BLaER1 treated with 17β-estradiol and CSF1 and Interleukin-3, amounts not matched to agents 10 nM and 100 nM (cell line): ENCODE results near the gene NHP2.

Experiments
- H3K27ac ChIP-seq, 11 experiments: shearing (Covaris generic); formaldehyde crosslinking; 2 replicates each; pipeline ENCODE4 v1.8.1; 2022
- H3K27me3 ChIP-seq, 11 experiments: shearing (Covaris generic); formaldehyde crosslinking; 2 replicates each; pipeline ENCODE4 v1.8.1; 2022
- H3K36me3 ChIP-seq, 11 experiments: shearing (Covaris generic); formaldehyde crosslinking; 2 replicates each; pipeline ENCODE4 v1.8.1; 2022
- H3K4me1 ChIP-seq, 10 experiments: shearing (Covaris generic); formaldehyde crosslinking; 2 replicates each; pipeline ENCODE4 v1.8.1; 2022
- H3K4me2 ChIP-seq, 11 experiments: shearing (Covaris generic); formaldehyde crosslinking; 2 replicates each; pipeline ENCODE4 v1.8.1; 2022
- H3K4me3 ChIP-seq, 10 experiments: shearing (Covaris generic); formaldehyde crosslinking; 2 replicates each; pipeline ENCODE4 v1.8.1; 2022
- H3K9ac ChIP-seq, 11 experiments: shearing (Covaris generic); formaldehyde crosslinking; 2 replicates each; pipeline ENCODE4 v1.8.1; 2022
- H3K9me3 ChIP-seq, 11 experiments: shearing (Covaris generic); formaldehyde crosslinking; replicated peaks in 1 of 11; 2 replicates each; pipeline ENCODE4 v1.8.1; 2022
- H4K20me1 ChIP-seq, 11 experiments: shearing (Covaris generic); formaldehyde crosslinking; 2 replicates each; pipeline ENCODE4 v1.8.1; 2022
- Cebpa-rat ChIP-seq, 11 experiments: shearing (Covaris generic); IDR thresholded peaks; 2 replicates each; pipeline ENCODE4 v1.8.1; 2022

Gene NHP2

GRCh38 chr5:178112545-178112944 lies 41.1 kb downstream of the NHP2 start:
- Histone ChIP-seq H3K4me2 (peak overlapping the region in 10 of 11 experiments; percentile 97 to 100 (median 99); a peak in 19 of 22 replicates), H3K9me3 (peaks cover 0 to 5% (median 0%) of the 10 kb centered on the region in 11 experiments; a peak in 1 of 22 replicates), H3K36me3 (no peaks in the 10 kb centered on the region), H3K9ac (peak overlapping the region in 1 of 11 experiments; percentile 80; a peak in 2 of 22 replicates), H3K4me1 (peaks cover 51 to 72% (median 66%) of the 10 kb centered on the region in 10 experiments), H3K27ac (peak overlapping the region in 3 of 11 experiments; percentile 75 to 94 (median 78); a peak in 3 of 22 replicates), H3K4me3 (peak overlapping the region in 5 of 10 experiments; percentile 59 to 78 (median 72); a peak in 7 of 20 replicates), H3K27me3 (peaks cover 0 to 65% (median 0%) of the 10 kb centered on the region in 11 experiments; a peak in 6 of 22 replicates), H4K20me1 (peaks cover 0 to 52% (median 6%) of the 10 kb centered on the region in 11 experiments; a peak in 8 of 22 replicates)
- no peak for TF ChIP-seq Cebpa-rat (IDR thresholded peaks at IDR 0.05)

- Histone ChIP-seq H3K4me2 (peak overlapping the region in 3 of 11 experiments; percentile 99 to 100 (median 100); a peak in 1 of 22 replicates), H3K9ac (no peak overlapping the region)
Measured at GRCh38 chr5:178111925-178112324, 41.8 kb downstream of the NHP2 start.

GRCh38 chr5:178110511-178110910 lies 43.2 kb downstream of the NHP2 start:
- H4K20me1 ChIP-seq, result peaks cover 0 to 34% (median 6%) of the 10 kb centered on the region in 11 experiments; a peak in 8 of 22 replicates
- H3K4me1 ChIP-seq, result peaks cover 31 to 54% (median 46%) of the 10 kb centered on the region in 10 experiments
- no peak overlapping the region for H3K4me3 ChIP-seq
- H3K9ac ChIP-seq, result no peak overlapping the region
- 0 out of 22 replicates have a peak overlapping the region, but pooled peaks of 1 of the 11 experiments have one; percentile 7 for H3K4me2 ChIP-seq
- H3K36me3 ChIP-seq, result no peaks in the 10 kb centered on the region
- H3K27me3 ChIP-seq, result peaks cover 0 to 45% (median 0%) of the 10 kb centered on the region in 11 experiments; a peak in 6 of 22 replicates
- TF ChIP-seq Cebpa-rat (IDR thresholded peaks at IDR 0.05), result no peak
- no peak overlapping the region for H3K27ac ChIP-seq
- peaks cover 0 to 5% (median 0%) of the 10 kb centered on the region in 11 experiments; a peak in 1 of 22 replicates for H3K9me3 ChIP-seq

More at GRCh38 chr5:178111925-178112324, 41.8 kb downstream of the NHP2 start:
- H3K27me3 ChIP-seq, result peaks cover 0 to 59% (median 0%) of the 10 kb centered on the region in 11 experiments; a peak in 6 of 22 replicates
- no peak overlapping the region for H3K27ac ChIP-seq
- no peak for TF ChIP-seq Cebpa-rat (IDR thresholded peaks at IDR 0.05)
- H3K4me1 ChIP-seq, result peaks cover 45 to 66% (median 60%) of the 10 kb centered on the region in 10 experiments
- no peaks in the 10 kb centered on the region for H3K36me3 ChIP-seq
- H3K4me3 ChIP-seq, result no peak overlapping the region
- peaks cover 0 to 5% (median 0%) of the 10 kb centered on the region in 11 experiments; a peak in 1 of 22 replicates for H3K9me3 ChIP-seq
- peaks cover 0 to 46% (median 6%) of the 10 kb centered on the region in 11 experiments; a peak in 8 of 22 replicates for H4K20me1 ChIP-seq

GRCh38 chr5:178108966-178109365 lies 44.7 kb downstream of the NHP2 start:
- Histone ChIP-seq H4K20me1 (peaks cover 0 to 18% (median 0%) of the 10 kb centered on the region in 11 experiments; a peak in 6 of 22 replicates), H3K36me3 (no peaks in the 10 kb centered on the region), H3K4me3 (no peak overlapping the region), H3K27me3 (peaks cover 0 to 30% (median 0%) of the 10 kb centered on the region in 11 experiments; a peak in 6 of 22 replicates), H3K9ac (peak overlapping the region in 1 of 11 experiments; percentile 34; a peak in 1 of 22 replicates), H3K9me3 (peaks cover 0 to 5% (median 0%) of the 10 kb centered on the region in 11 experiments; a peak in 1 of 22 replicates), H3K4me2 (peak overlapping the region; percentile 49 to 84 (median 76)), H3K27ac (no peak overlapping the region), H3K4me1 (peaks cover 16 to 45% (median 37%) of the 10 kb centered on the region in 10 experiments)
- no peak for TF ChIP-seq Cebpa-rat (IDR thresholded peaks at IDR 0.05)

- Histone ChIP-seq H3K4me2 (peak overlapping the region; percentile 49 to 84 (median 76); a peak in 21 of 22 replicates), H3K36me3 (no peaks in the 10 kb centered on the region), H3K27ac (no peak overlapping the region), H4K20me1 (peaks cover 0 to 18% (median 0%) of the 10 kb centered on the region in 11 experiments; a peak in 3 of 22 replicates), H3K4me3 (no peak overlapping the region), H3K4me1 (peaks cover 14 to 42% (median 34%) of the 10 kb centered on the region in 10 experiments), H3K9ac (peak overlapping the region in 1 of 11 experiments; percentile 34; a peak in 1 of 22 replicates), H3K9me3 (peaks cover 0 to 5% (median 0%) of the 10 kb centered on the region in 11 experiments; a peak in 1 of 22 replicates), H3K27me3 (peaks cover 0 to 24% (median 0%) of the 10 kb centered on the region in 11 experiments; a peak in 6 of 22 replicates)
- TF ChIP-seq Cebpa-rat (IDR thresholded peaks at IDR 0.05), result no peak
Measured at GRCh38 chr5:178108446-178108845, 45.2 kb downstream of the NHP2 start.

GRCh38 chr5:178107756-178108310 lies 45.9 kb downstream of the NHP2 start:
- no peak for TF ChIP-seq Cebpa-rat (IDR thresholded peaks at IDR 0.05)

GRCh38 chr5:178106556-178107239 lies 47.0 kb downstream of the NHP2 start:
- H3K36me3 ChIP-seq, result no peaks in the 10 kb centered on the region
- H3K4me3 ChIP-seq, result no peak overlapping the region
- no peak for TF ChIP-seq Cebpa-rat (IDR thresholded peaks at IDR 0.05)
- peaks cover 0 to 18% (median 0%) of the 10 kb centered on the region in 11 experiments; a peak in 3 of 22 replicates for H4K20me1 ChIP-seq
- no peaks in the 10 kb centered on the region for H3K9me3 ChIP-seq
- no peak overlapping the region for H3K27ac ChIP-seq
- H3K4me1 ChIP-seq, result peaks cover 14 to 30% (median 25%) of the 10 kb centered on the region in 10 experiments
- peak overlapping the region in 2 of 11 experiments; percentile 18 to 20; a peak in 1 of 22 replicates for H3K4me2 ChIP-seq
- no peak overlapping the region for H3K9ac ChIP-seq
- H3K27me3 ChIP-seq, result peaks cover 0 to 7% (median 0%) of the 10 kb centered on the region in 11 experiments; a peak in 1 of 22 replicates

More at GRCh38 chr5:178107756-178108310, 45.9 kb downstream of the NHP2 start:
- Histone ChIP-seq H3K4me1 (peaks cover 14 to 38% (median 30%) of the 10 kb centered on the region in 10 experiments), H3K36me3 (no peaks in the 10 kb centered on the region), H3K4me3 (no peak overlapping the region), H4K20me1 (peaks cover 0 to 18% (median 0%) of the 10 kb centered on the region in 11 experiments; a peak in 3 of 22 replicates), H3K27me3 (peaks cover 0 to 18% (median 0%) of the 10 kb centered on the region in 11 experiments; a peak in 4 of 22 replicates), H3K4me2 (peak overlapping the region in 10 of 11 experiments; percentile 49 to 84 (median 77); a peak in 16 of 22 replicates), H3K9me3 (peaks cover 0 to 5% (median 0%) of the 10 kb centered on the region in 11 experiments; a peak in 1 of 22 replicates), H3K9ac (no peak overlapping the region), H3K27ac (no peak overlapping the region)

- H3K9ac ChIP-seq, result no peak overlapping the region
- no peaks in the 10 kb centered on the region for H3K9me3 ChIP-seq
- H3K4me2 ChIP-seq, result no peak overlapping the region
- H3K27ac ChIP-seq, result no peak overlapping the region
- TF ChIP-seq Cebpa-rat (IDR thresholded peaks at IDR 0.05), result no peak
- H3K4me3 ChIP-seq, result no peak overlapping the region
- peaks cover 0 to 18% (median 0%) of the 10 kb centered on the region in 11 experiments; a peak in 3 of 22 replicates for H4K20me1 ChIP-seq
- H3K4me1 ChIP-seq, result peaks cover 14 to 30% (median 25%) of the 10 kb centered on the region in 10 experiments
- 0 out of 22 replicates have a peak, but pooled peaks cover 0 to 5% (median 0%) of the 10 kb centered on the region in 11 experiments for H3K27me3 ChIP-seq
- no peaks in the 10 kb centered on the region for H3K36me3 ChIP-seq
Measured at GRCh38 chr5:178106086-178106485, 47.6 kb downstream of the NHP2 start.
